Measurements from ENCODE around the gene YRDC.

- no peak for TF ChIP-seq CTCF (IDR thresholded peaks at IDR 0.05)
- TF ChIP-seq POLR2A (IDR thresholded peaks at IDR 0.05) = no peak
Observed at GRCh38 chr1:37802439-37802838, 5.6 kb downstream of the YRDC start.

All from uterus (tissue), 2 donors.